Fibroblast of the conjunctiva (primary cell): ENCODE measurements around the gene AXDND1.
"Not testable (repeated sequence)": the region's sequence is repeated elsewhere in the genome, so short reads cannot be mapped to it uniquely, and the experiment has no call there.

Source experiments
- DNase-seq: peaks from one replicate; pipeline ENCODE4 v3.0.0-alpha.2; 2010; ENCODE audit warnings: low read depth

Gene AXDND1

GRCh38 chr1:179465661-179466060 is 99.9 kb downstream of the AXDND1 start:
- not testable (repeated sequence) for DNase-seq

- no peak for DNase-seq
Observed at GRCh38 chr1:179474713-179475112, 108.9 kb downstream of the AXDND1 start.

GRCh38 chr1:179476484-179476883 is 110.7 kb downstream of the AXDND1 start:
- no peak for DNase-seq

GRCh38 chr1:179478370-179478769 is 112.6 kb downstream of the AXDND1 start:
- no peak for DNase-seq

- DNase-seq = no peak
Observed at GRCh38 chr1:179490611-179491010, 124.8 kb downstream of the AXDND1 start.

- no peak for DNase-seq
Observed at GRCh38 chr1:179493323-179493722, 127.6 kb downstream of the AXDND1 start.

GRCh38 chr1:179506199-179506598 is 140.4 kb downstream of the AXDND1 start:
- DNase-seq = no peak

GRCh38 chr1:179509384-179509783 is 143.6 kb downstream of the AXDND1 start:
- DNase-seq = no peak

GRCh38 chr1:179510038-179510437 is 144.3 kb downstream of the AXDND1 start:
- no peak for DNase-seq

- DNase-seq = no peak
Observed at GRCh38 chr1:179516976-179517705, 151.4 kb downstream of the AXDND1 start.

- not testable (repeated sequence) for DNase-seq
Observed at GRCh38 chr1:179518544-179518943, 152.8 kb downstream of the AXDND1 start.

GRCh38 chr1:179529482-179530195 is 163.9 kb downstream of the AXDND1 start:
- no peak for DNase-seq

- no peak for DNase-seq
Observed at GRCh38 chr1:179530352-179530751, 164.6 kb downstream of the AXDND1 start.

GRCh38 chr1:179541774-179542173 is 176.0 kb downstream of the AXDND1 start:
- DNase-seq = no peak

GRCh38 chr1:179545321-179545720 is 179.6 kb downstream of the AXDND1 start:
- DNase-seq = no peak

- DNase-seq = no peak
Observed at GRCh38 chr1:179547021-179547535, 181.3 kb downstream of the AXDND1 start.

- DNase-seq = no peak
Observed at GRCh38 chr1:179548666-179549367, 183.0 kb downstream of the AXDND1 start.

GRCh38 chr1:179549368-179549700 is 183.6 kb downstream of the AXDND1 start:
- DNase-seq = no peak

GRCh38 chr1:179550746-179551682 is 185.2 kb downstream of the AXDND1 start:
- DNase-seq = peak; percentile 17

- DNase-seq = no peak
Observed at GRCh38 chr1:179554427-179554826, 188.7 kb downstream of the AXDND1 start.

- no peak for DNase-seq
Observed at GRCh38 chr1:179558078-179558477, 192.3 kb downstream of the AXDND1 start.
